GM21515 (cell line): ENCODE measurements around the gene PDE4A.

Experiments used
- ATAC-seq: cut with Tn5 transposase; IDR thresholded peaks from one replicate; pipeline ENCODE4 v1.9.1; 2021; ENCODE audit not compliant: unreplicated experiment

Gene PDE4A

GRCh38 chr19:10508036-10508435 lies 87.7 kb downstream of the PDE4A start:
- no peak for ATAC-seq

- no peak for ATAC-seq
These were observed 88.4 kb downstream of the PDE4A start for GRCh38 chr19:10508707-10509106.

GRCh38 chr19:10510301-10510802 lies 90.0 kb downstream of the PDE4A start:
- no peak for ATAC-seq

GRCh38 chr19:10513223-10513622 lies 92.9 kb downstream of the PDE4A start:
- no peak for ATAC-seq

- no peak for ATAC-seq
These were observed 94.1 kb downstream of the PDE4A start for GRCh38 chr19:10514211-10515145.

GRCh38 chr19:10516064-10516385 lies 95.7 kb downstream of the PDE4A start:
- ATAC-seq: no peak

GRCh38 chr19:10516671-10517286 lies 96.4 kb downstream of the PDE4A start:
- ATAC-seq: no peak

GRCh38 chr19:10517361-10517759 lies 97.0 kb downstream of the PDE4A start, which contains the start of gene S1PR5:
Gene S1PR5 (minus strand): TSS chr19:10517447. CDS start chr19:10515011, 2,436 bp downstream.
- ATAC-seq: no peak

- no peak for ATAC-seq
These were observed 97.6 kb downstream of the PDE4A start for GRCh38 chr19:10517760-10518443.

GRCh38 chr19:10518444-10519361 lies 98.4 kb downstream of the PDE4A start:
- no peak for ATAC-seq
